Measurements from ENCODE around the gene MAGEA10.
"Not testable (repeated sequence)": the region's sequence is repeated elsewhere in the genome, so short reads cannot be mapped to it uniquely, and the experiment has no call there.

MAGEA10 gene

GRCh38 chrX:152138388-152138784 is at the start of gene MAGEA10:
Gene MAGEA10, minus strand, starts transcription at chrX:152138577. Its CDS starts 2,957 bp downstream, at chrX:152135620.
- no peaks in the 10 kb centered on the region for H3K4me1 ChIP-seq (ENCODE audit: insufficient read depth, insufficient read length)
- no peak within 1 kb of the TSS for H3K9ac ChIP-seq (ENCODE audit: insufficient read length, low read depth)
- H3K4me3 ChIP-seq (ENCODE audit: insufficient read length, low read depth): no peak within 1 kb of the TSS
- no peak for TF ChIP-seq YY1 (IDR thresholded peaks at IDR 0.05; ENCODE audit: insufficient read depth, insufficient read length)
- TF ChIP-seq SUZ12 (IDR thresholded peaks at IDR 0.05; ENCODE audit: extremely low read depth, insufficient read depth, insufficient read length): no peak
- TF ChIP-seq ZNF274 (IDR thresholded peaks at IDR 0.05; ENCODE audit: low read depth, low read length): no peak
- H3K9me3 ChIP-seq (ENCODE audit: insufficient read depth, low read length): no peaks in the 10 kb centered on the region
- H3K27me3 ChIP-seq (ENCODE audit: insufficient read depth, insufficient read length): no peaks in the 10 kb centered on the region
- DNase-seq (ENCODE audit: low read depth, low spot score): no peak
- H3K36me3 ChIP-seq (ENCODE audit: insufficient read depth, insufficient read length, low read length): no peaks in the 10 kb centered on the region

- Histone ChIP-seq H3K9me3 (ENCODE audit: insufficient read depth, low read length) (no peaks in the 10 kb centered on the region), H3K4me3 (ENCODE audit: insufficient read length, low read depth) (no peak overlapping the region), H3K9ac (ENCODE audit: insufficient read length, low read depth) (no peak overlapping the region), H3K36me3 (ENCODE audit: insufficient read depth, insufficient read length, low read length) (no peaks in the 10 kb centered on the region), H3K4me1 (ENCODE audit: insufficient read depth, insufficient read length) (no peaks in the 10 kb centered on the region), H3K27me3 (ENCODE audit: insufficient read depth, insufficient read length) (no peaks in the 10 kb centered on the region)
- no peak for DNase-seq (ENCODE audit: low read depth, low spot score)
- no peak for TF ChIP-seq SUZ12 (IDR thresholded peaks at IDR 0.05; ENCODE audit: extremely low read depth, insufficient read depth, insufficient read length)
- TF ChIP-seq YY1 (IDR thresholded peaks at IDR 0.05; ENCODE audit: insufficient read depth, insufficient read length): no peak
- TF ChIP-seq ZNF274 (IDR thresholded peaks at IDR 0.05; ENCODE audit: low read depth, low read length): no peak
Measured at GRCh38 chrX:152177497-152178269, 39.3 kb upstream of the MAGEA10 start.

DNA sequence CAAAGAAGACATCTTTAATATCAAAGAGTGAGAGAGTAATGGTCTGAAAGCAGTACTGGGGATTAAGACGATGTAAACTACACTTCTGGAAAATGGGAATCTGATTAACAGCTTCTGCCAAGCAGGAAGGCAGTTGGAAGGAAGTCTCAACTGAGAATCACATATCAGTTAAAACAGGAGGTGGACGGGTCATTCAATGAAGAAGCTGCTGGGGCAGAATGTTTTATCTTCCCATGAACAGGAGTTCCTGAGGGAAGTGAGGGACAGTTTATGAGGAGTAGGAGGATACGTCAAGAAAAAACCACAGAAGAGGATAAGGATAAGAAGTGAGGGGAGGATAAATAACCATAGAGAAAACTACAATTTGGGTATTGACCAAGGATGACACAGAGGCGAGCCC is 38.7 kb upstream of the MAGEA10 start:
- H3K4me3 ChIP-seq (ENCODE audit: insufficient read length, low read depth): no peak overlapping the region
- H3K9me3 ChIP-seq (ENCODE audit: insufficient read depth, low read length): no peaks in the 10 kb centered on the region
- no peaks in the 10 kb centered on the region for H3K4me1 ChIP-seq (ENCODE audit: insufficient read depth, insufficient read length)
- no peak overlapping the region for H3K9ac ChIP-seq (ENCODE audit: insufficient read length, low read depth)
- no peaks in the 10 kb centered on the region for H3K27me3 ChIP-seq (ENCODE audit: insufficient read depth, insufficient read length)
- no peaks in the 10 kb centered on the region for H3K36me3 ChIP-seq (ENCODE audit: insufficient read depth, insufficient read length, low read length)
- no peak for TF ChIP-seq ZNF274 (IDR thresholded peaks at IDR 0.05; ENCODE audit: low read depth, low read length)
- no peak for TF ChIP-seq SUZ12 (IDR thresholded peaks at IDR 0.05; ENCODE audit: extremely low read depth, insufficient read depth, insufficient read length)
- TF ChIP-seq YY1 (IDR thresholded peaks at IDR 0.05; ENCODE audit: insufficient read depth, insufficient read length): no peak
- DNase-seq (ENCODE audit: low read depth, low spot score): no peak

DNA sequence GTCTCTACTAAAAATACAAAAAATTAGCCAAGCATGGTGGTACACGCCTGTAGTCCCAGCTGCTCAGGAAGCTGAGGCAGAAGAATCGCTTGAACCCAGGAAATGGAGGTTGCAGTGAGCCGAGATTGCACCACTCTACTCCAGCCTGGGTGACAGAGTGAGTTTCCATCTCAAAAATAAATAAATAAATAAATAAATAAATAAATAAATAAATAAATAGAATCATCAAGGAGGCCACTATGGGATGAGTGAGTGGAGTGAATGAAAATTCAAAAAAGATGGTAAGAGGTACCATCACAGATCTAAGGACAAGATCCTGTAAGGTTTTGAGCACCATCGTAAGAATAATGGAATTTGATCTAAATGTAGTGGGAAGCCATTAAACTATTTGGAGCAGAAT is 37.5 kb upstream of the MAGEA10 start:
- not testable (repeated sequence) for H3K36me3 ChIP-seq (ENCODE audit: insufficient read depth, insufficient read length, low read length); H3K27me3 ChIP-seq (ENCODE audit: insufficient read depth, insufficient read length)

GRCh38 chrX:152173923-152174322 is 35.5 kb upstream of the MAGEA10 start:
- H3K27me3 ChIP-seq (ENCODE audit: insufficient read depth, insufficient read length); H3K9ac ChIP-seq (ENCODE audit: insufficient read length, low read depth); DNase-seq (ENCODE audit: low read depth, low spot score); H3K36me3 ChIP-seq (ENCODE audit: insufficient read depth, insufficient read length, low read length); H3K4me1 ChIP-seq (ENCODE audit: insufficient read depth, insufficient read length); H3K4me3 ChIP-seq (ENCODE audit: insufficient read length, low read depth); H3K9me3 ChIP-seq (ENCODE audit: insufficient read depth, low read length): not testable (repeated sequence)

More for the DNA sequence above, 37.5 kb upstream of the MAGEA10 start:
- not testable (repeated sequence) for DNase-seq (ENCODE audit: low read depth, low spot score); H3K9ac ChIP-seq (ENCODE audit: insufficient read length, low read depth); H3K4me1 ChIP-seq (ENCODE audit: insufficient read depth, insufficient read length); H3K4me3 ChIP-seq (ENCODE audit: insufficient read length, low read depth); H3K9me3 ChIP-seq (ENCODE audit: insufficient read depth, low read length)

DNA sequence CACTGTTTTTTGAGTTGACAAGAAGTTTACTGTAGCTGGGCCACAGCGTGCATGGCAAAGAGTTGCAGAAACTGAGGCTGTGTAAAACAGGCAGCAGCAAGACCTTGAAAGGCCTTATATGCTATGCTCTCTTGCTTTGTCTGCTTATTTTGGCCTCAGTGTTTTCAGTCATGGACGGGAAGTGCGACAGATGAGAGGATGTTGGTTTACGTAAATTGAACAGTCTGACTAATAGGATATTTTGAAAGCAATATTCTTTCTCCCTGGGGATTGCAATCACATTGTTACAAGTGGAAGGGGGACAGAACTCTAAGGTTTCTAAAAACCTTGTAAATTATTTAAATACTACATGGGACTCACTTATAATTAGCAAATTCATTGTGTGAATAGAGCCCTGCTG is 32.2 kb upstream of the MAGEA10 start:
- Histone ChIP-seq H3K36me3 (ENCODE audit: insufficient read depth, insufficient read length, low read length) (no peaks in the 10 kb centered on the region), H3K4me1 (ENCODE audit: insufficient read depth, insufficient read length) (no peaks in the 10 kb centered on the region), H3K9me3 (ENCODE audit: insufficient read depth, low read length) (no peaks in the 10 kb centered on the region), H3K27me3 (ENCODE audit: insufficient read depth, insufficient read length) (no peaks in the 10 kb centered on the region), H3K9ac (ENCODE audit: insufficient read length, low read depth) (no peak overlapping the region), H3K4me3 (ENCODE audit: insufficient read length, low read depth) (no peak overlapping the region)
- DNase-seq (ENCODE audit: low read depth, low spot score): no peak
- TF ChIP-seq ZNF274 (IDR thresholded peaks at IDR 0.05; ENCODE audit: low read depth, low read length) (no peak), SUZ12 (IDR thresholded peaks at IDR 0.05; ENCODE audit: extremely low read depth, insufficient read depth, insufficient read length) (no peak), YY1 (IDR thresholded peaks at IDR 0.05; ENCODE audit: insufficient read depth, insufficient read length) (no peak)

- no peak overlapping the region for H3K9ac ChIP-seq (ENCODE audit: insufficient read length, low read depth)
- no peaks in the 10 kb centered on the region for H3K36me3 ChIP-seq (ENCODE audit: insufficient read depth, insufficient read length, low read length)
- no peaks in the 10 kb centered on the region for H3K4me1 ChIP-seq (ENCODE audit: insufficient read depth, insufficient read length)
- DNase-seq (ENCODE audit: low read depth, low spot score): no peak
- H3K9me3 ChIP-seq (ENCODE audit: insufficient read depth, low read length): no peaks in the 10 kb centered on the region
- H3K4me3 ChIP-seq (ENCODE audit: insufficient read length, low read depth): no peak overlapping the region
- H3K27me3 ChIP-seq (ENCODE audit: insufficient read depth, insufficient read length): no peaks in the 10 kb centered on the region
- TF ChIP-seq ZNF274 (IDR thresholded peaks at IDR 0.05; ENCODE audit: low read depth, low read length): no peak
- no peak for TF ChIP-seq YY1 (IDR thresholded peaks at IDR 0.05; ENCODE audit: insufficient read depth, insufficient read length)
- TF ChIP-seq SUZ12 (IDR thresholded peaks at IDR 0.05; ENCODE audit: extremely low read depth, insufficient read depth, insufficient read length): no peak
Measured at GRCh38 chrX:152165033-152165743, 26.8 kb upstream of the MAGEA10 start.

Measured in NT2/D1 (cell line).